Measurements from ENCODE around the gene RAP1B.

RAP1B gene

GRCh38 chr12:68631227-68631626 lies 20.5 kb downstream of the RAP1B start:
- no peak for TF ChIP-seq TCF12 (IDR thresholded peaks at IDR 0.05; ENCODE audit: low read depth)
- TF ChIP-seq MAX (IDR thresholded peaks at IDR 0.05), result no peak
- no peak for TF ChIP-seq ZBTB7A (IDR thresholded peaks at IDR 0.05; ENCODE audit: low read depth)
- no peak for TF ChIP-seq YY1 (IDR thresholded peaks at IDR 0.05; ENCODE audit: low read depth)
- TF ChIP-seq RAD21 (IDR thresholded peaks at IDR 0.05; ENCODE audit: low read depth), result no peak
- no peak for TF ChIP-seq USF1 (IDR thresholded peaks at IDR 0.05)
- TF ChIP-seq CEBPB (IDR thresholded peaks at IDR 0.05), result no peak
- TF ChIP-seq REST (IDR thresholded peaks at IDR 0.05; ENCODE audit: low read depth), result no peak
- no peak for TF ChIP-seq EP300 (IDR thresholded peaks at IDR 0.05; ENCODE audit: borderline replicate concordance)
- no peak for TF ChIP-seq CREB1 (IDR thresholded peaks at IDR 0.05; ENCODE audit: low read depth)

- TF ChIP-seq ZBTB7A (IDR thresholded peaks at IDR 0.05; ENCODE audit: low read depth), result no peak
Measured at GRCh38 chr12:68632486-68632885, 21.8 kb downstream of the RAP1B start.

GRCh38 chr12:68633614-68634558 lies 23.2 kb downstream of the RAP1B start:
- TF ChIP-seq EGR1 (IDR thresholded peaks at IDR 0.05) (no peak), YY1 (IDR thresholded peaks at IDR 0.05; ENCODE audit: low read depth) (no peak), REST (IDR thresholded peaks at IDR 0.05; ENCODE audit: low read depth) (no peak), USF1 (IDR thresholded peaks at IDR 0.05) (no peak), ZBTB7A (IDR thresholded peaks at IDR 0.05; ENCODE audit: low read depth) (no peak), CREB1 (IDR thresholded peaks at IDR 0.05; ENCODE audit: low read depth) (no peak), CEBPB (IDR thresholded peaks at IDR 0.05) (no peak), MAX (IDR thresholded peaks at IDR 0.05) (no peak), FOXM1 (IDR thresholded peaks at IDR 0.05; ENCODE audit: borderline replicate concordance, low read depth) (no peak)

GRCh38 chr12:68636268-68636667 lies 25.6 kb downstream of the RAP1B start:
- no peak for TF ChIP-seq TAF1 (IDR thresholded peaks at IDR 0.05; ENCODE audit: low read depth)
- no peak for TF ChIP-seq USF1 (IDR thresholded peaks at IDR 0.05)
- no peak for TF ChIP-seq TEAD4 (IDR thresholded peaks at IDR 0.05)
- no peak for TF ChIP-seq TCF12 (IDR thresholded peaks at IDR 0.05; ENCODE audit: low read depth)
- no peak for TF ChIP-seq RAD21 (IDR thresholded peaks at IDR 0.05; ENCODE audit: low read depth)
- TF ChIP-seq YY1 (IDR thresholded peaks at IDR 0.05; ENCODE audit: low read depth), result no peak
- no peak for TF ChIP-seq EP300 (IDR thresholded peaks at IDR 0.05; ENCODE audit: borderline replicate concordance)
- TF ChIP-seq NFIC (IDR thresholded peaks at IDR 0.05), result no peak
- no peak for TF ChIP-seq ZBTB7A (IDR thresholded peaks at IDR 0.05; ENCODE audit: low read depth)
- no peak for TF ChIP-seq CREB1 (IDR thresholded peaks at IDR 0.05; ENCODE audit: low read depth)
- no peak for TF ChIP-seq MAX (IDR thresholded peaks at IDR 0.05)
- TF ChIP-seq CEBPB (IDR thresholded peaks at IDR 0.05), result no peak
- no peak for TF ChIP-seq FOXM1 (IDR thresholded peaks at IDR 0.05; ENCODE audit: borderline replicate concordance, low read depth)
- TF ChIP-seq REST (IDR thresholded peaks at IDR 0.05; ENCODE audit: low read depth), result no peak

Measured in Ishikawa (cell line).